NCI-H226 (cell line): ENCODE data around the gene ZNF608.

Source experiments
- DNase-seq: peaks from one replicate; pipeline ENCODE4 v3.0.0-alpha.2; 2015

Gene ZNF608

GRCh38 chr5:124716169-124716568 is 30.3 kb downstream of the ZNF608 start:
- DNase-seq: no peak

GRCh38 chr5:124714910-124715309 is 31.5 kb downstream of the ZNF608 start:
- DNase-seq: no peak

- no peak for DNase-seq
Measured at GRCh38 chr5:124713595-124713994, 32.8 kb downstream of the ZNF608 start.

- no peak for DNase-seq
Measured at GRCh38 chr5:124712731-124713305, 33.6 kb downstream of the ZNF608 start.

GRCh38 chr5:124708086-124708485 is 38.4 kb downstream of the ZNF608 start:
- DNase-seq: no peak

- DNase-seq: no peak
Measured at GRCh38 chr5:124707520-124707919, 38.9 kb downstream of the ZNF608 start.

- no peak for DNase-seq
Measured at GRCh38 chr5:124706729-124707361, 39.6 kb downstream of the ZNF608 start.

- no peak for DNase-seq
Measured at GRCh38 chr5:124706051-124706450, 40.4 kb downstream of the ZNF608 start.

GRCh38 chr5:124705577-124705976 is 40.9 kb downstream of the ZNF608 start:
- no peak for DNase-seq

GRCh38 chr5:124704594-124705284 is 41.7 kb downstream of the ZNF608 start:
- no peak for DNase-seq

- DNase-seq: no peak
Measured at GRCh38 chr5:124703995-124704394, 42.4 kb downstream of the ZNF608 start.

GRCh38 chr5:124702525-124702924 is 43.9 kb downstream of the ZNF608 start:
- DNase-seq: no peak

- DNase-seq: no peak
Measured at GRCh38 chr5:124701873-124702425, 44.5 kb downstream of the ZNF608 start.

- no peak for DNase-seq
Measured at GRCh38 chr5:124701016-124701415, 45.4 kb downstream of the ZNF608 start.

GRCh38 chr5:124700333-124700732 is 46.1 kb downstream of the ZNF608 start:
- no peak for DNase-seq

- no peak for DNase-seq
Measured at GRCh38 chr5:124698770-124699169, 47.7 kb downstream of the ZNF608 start.

GRCh38 chr5:124697933-124698591 is 48.4 kb downstream of the ZNF608 start:
- DNase-seq: no peak

GRCh38 chr5:124697501-124697900 is 48.9 kb downstream of the ZNF608 start:
- no peak for DNase-seq

- no peak for DNase-seq
Measured at GRCh38 chr5:124696898-124697297, 49.5 kb downstream of the ZNF608 start.
